HG03196 (cell line): ENCODE results near the gene MUC5B.
"Not testable (repeated sequence)": the region's sequence is repeated elsewhere in the genome, so short reads cannot be mapped to it uniquely, and the experiment has no call there.

ENCODE experiments used
- ATAC-seq: cut with Tn5 transposase; IDR thresholded peaks from one replicate; pipeline ENCODE4 v1.9.1; 2021; ENCODE audit not compliant: unreplicated experiment

Gene MUC5B

DNA sequence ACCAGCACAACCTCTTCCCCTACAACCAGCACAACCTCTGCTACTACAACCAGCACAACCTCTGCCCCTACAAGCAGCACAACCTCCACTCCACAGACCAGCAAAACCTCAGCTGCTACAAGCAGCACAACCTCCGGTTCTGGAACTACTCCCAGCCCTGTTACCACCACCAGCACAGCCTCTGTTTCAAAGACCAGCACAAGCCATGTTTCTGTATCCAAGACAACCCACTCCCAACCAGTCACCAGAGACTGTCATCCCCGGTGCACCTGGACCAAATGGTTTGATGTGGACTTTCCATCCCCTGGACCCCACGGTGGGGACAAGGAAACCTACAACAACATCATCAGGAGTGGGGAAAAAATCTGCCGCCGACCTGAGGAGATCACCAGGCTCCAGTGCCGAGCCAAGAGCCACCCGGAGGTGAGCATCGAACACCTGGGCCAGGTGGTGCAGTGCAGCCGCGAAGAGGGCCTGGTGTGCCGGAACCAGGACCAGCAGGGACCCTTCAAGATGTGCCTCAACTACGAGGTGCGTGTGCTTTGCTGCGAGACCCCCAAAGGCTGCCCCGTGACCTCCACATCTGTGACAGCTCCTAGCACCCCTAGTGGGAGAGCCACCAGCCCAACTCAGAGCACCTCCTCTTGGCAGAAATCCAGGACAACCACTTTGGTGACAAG lies 34.3 kb upstream of the MUC5B start:
- not testable (repeated sequence) for ATAC-seq

DNA sequence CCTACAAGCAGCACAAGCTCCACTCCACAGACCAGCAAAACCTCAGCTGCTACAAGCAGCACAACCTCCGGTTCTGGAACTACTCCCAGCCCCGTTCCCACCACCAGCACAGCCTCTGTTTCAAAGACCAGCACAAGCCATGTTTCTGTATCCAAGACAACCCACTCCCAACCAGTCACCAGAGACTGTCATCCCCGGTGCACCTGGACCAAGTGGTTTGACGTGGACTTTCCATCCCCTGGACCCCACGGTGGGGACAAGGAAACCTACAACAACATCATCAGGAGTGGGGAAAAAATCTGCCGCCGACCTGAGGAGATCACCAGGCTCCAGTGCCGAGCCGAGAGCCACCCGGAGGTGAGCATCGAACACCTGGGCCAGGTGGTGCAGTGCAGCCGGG lies 33.0 kb upstream of the MUC5B start:
- not testable (repeated sequence) for ATAC-seq

- not testable (repeated sequence) for ATAC-seq
These were observed 30.9 kb upstream of the MUC5B start for GRCh38 chr11:1191786-1192470.

DNA sequence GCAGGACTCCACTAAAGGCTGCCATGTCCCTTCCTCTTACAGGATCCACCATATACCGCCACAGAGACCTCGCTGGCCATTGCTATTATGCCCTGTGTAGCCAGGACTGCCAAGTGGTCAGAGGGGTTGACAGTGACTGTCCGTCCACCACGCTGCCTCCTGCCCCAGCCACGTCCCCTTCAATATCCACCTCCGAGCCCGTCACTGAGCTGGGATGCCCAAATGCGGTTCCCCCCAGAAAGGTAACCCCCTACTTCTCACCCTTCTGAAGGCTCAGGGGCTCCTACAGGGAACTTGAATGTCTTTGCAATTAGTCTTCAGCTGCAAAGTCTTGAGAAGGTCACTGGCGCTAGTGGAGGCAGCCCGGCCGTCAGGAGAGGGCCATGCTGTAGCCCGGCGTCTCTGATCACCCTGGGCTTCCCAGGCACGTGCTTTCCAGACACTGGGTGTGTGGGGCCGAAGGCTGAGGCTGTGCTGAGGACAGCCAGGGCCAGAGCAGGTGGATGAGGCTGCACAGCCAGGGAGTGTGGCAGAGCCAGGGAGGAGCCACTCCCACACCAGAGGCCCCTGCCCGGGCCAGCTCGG lies 30.0 kb upstream of the MUC5B start:
- no peak for ATAC-seq

DNA sequence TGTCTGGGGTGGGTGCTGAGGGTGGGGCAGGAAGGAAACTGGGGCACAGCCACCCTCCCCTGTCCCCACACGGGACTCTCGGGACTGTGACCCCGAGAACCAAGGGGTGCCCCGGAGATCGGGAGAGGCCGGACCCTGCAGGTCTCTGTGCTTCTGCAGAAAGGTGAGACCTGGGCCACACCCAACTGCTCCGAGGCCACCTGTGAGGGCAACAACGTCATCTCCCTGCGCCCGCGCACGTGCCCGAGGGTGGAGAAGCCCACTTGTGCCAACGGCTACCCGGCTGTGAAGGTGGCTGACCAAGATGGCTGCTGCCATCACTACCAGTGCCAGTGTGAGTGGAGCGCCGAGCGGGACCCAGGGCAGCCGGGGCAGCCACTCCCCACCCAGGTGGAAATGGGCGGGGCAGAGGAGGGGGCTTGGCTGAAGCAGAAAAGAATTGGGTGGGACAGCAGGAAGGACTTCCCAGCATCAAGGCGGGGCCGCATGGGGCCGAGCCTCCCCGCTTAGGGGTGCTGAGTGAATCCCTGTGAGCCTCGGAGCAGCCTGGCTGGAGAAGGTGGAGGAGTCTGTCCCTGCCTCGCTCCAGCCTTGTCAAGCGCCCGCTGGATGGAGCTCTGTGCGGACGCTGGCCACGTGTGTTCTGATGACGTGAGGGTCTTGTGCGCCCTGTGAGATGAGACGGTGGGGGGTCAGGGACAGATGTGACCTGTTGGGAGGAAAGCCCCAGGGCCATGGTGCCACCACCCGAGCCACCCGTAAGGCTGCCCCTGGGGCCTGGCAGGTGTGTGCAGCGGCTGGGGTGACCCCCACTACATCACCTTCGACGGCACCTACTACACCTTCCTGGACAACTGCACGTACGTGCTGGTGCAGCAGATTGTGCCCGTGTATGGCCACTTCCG lies 29.3 kb upstream of the MUC5B start:
- ATAC-seq, result no peak

GRCh38 chr11:1194231-1194976 lies 28.5 kb upstream of the MUC5B start:
- no peak for ATAC-seq

DNA sequence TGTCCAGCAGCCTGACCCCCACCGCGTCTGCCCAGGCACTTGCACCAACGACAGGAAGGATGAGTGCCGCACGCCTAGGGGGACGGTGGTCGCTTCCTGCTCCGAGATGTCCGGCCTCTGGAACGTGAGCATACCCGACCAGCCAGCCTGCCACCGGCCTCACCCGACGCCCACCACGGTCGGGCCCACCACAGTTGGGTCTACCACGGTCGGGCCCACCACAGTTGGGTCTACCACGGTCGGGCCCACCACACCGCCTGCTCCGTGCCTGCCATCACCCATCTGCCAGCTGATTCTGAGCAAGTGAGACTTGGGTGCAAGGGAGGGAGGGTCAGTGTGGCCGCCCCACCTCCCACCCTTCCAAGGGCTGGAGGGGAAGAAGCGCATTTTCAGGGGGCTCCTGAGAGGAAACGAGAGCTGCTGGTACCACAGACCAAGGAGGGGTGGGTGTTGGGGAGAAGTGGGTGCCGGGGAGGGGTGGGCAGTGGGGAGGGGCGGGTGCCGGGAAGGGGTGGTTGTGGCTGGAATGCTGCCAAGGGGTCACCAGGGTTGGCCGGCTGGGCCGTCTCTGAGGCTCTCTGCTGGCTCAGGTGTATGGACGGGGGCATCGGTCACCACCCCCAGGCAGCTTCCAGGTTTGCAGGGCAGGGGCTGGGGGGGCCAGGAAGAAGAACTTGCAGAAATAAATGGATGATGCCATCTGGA lies 27.7 kb upstream of the MUC5B start:
- no peak for ATAC-seq

DNA sequence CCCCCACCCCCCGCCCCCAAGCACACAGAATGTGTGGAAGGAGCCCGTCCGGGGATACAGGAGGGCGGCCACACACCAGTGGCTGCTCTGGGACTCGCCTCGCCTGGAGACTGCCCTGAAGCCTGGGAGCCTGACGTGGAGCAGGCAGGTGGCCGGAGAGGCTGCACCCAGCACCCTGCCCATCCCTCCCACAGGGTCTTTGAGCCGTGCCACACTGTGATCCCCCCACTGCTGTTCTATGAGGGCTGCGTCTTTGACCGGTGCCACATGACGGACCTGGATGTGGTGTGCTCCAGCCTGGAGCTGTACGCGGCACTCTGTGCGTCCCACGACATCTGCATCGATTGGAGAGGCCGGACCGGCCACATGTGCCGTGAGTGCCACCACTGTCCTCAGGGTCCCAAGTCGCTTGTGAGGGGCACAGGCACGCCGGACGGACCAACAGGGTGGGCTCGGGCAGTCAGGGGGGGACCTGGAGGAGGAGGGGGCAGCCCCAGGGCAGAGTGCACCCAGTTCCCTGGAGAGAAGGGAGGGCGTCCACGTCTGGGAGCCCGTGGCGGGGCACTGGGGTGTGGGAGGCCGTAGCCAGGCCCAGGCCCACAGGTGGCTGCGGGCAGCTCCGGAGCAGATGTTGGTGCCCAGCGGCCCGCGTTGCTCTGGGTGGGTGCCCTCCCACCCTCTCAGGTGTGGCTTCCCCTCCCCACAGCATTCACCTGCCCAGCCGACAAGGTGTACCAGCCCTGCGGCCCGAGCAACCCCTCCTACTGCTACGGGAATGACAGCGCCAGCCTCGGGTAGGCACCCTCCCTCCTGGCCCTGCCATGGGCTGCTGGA lies 27.0 kb upstream of the MUC5B start:
- ATAC-seq, result no peak

GRCh38 chr11:1196516-1197391 lies 26.1 kb upstream of the MUC5B start:
- no peak for ATAC-seq

GRCh38 chr11:1197431-1197885 lies 25.4 kb upstream of the MUC5B start:
- ATAC-seq, result no peak

GRCh38 chr11:1197886-1198560 lies 24.8 kb upstream of the MUC5B start:
- ATAC-seq, result no peak

DNA sequence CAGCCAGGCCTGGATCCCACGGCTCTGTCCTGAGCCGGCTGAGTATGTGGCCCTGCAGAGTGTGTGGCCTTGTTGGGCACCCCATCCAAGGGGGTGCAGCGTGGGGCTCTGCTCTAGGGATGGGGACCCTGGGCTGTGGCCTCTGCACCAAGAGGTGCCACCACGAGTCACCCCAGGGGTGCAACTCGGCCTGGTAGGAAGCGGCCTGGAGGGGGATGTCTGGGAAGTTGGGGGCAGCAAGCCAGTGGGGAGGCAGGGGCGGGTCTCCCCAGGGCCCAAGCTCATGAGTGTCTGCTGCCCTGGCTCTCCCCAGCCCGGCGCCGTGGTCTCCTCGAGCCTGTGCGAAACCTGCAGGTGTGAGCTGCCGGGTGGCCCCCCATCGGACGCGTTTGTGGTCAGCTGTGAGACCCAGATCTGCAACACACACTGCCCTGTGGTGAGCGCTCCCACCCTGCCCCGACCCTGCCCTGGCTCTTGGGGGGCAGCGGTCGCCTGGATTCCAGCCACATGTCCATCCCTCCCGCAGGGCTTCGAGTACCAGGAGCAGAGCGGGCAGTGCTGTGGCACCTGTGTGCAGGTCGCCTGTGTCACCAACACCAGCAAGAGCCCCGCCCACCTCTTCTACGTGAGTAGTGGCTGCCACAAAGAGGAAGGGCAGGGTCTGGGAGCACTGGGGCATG lies 24.2 kb upstream of the MUC5B start:
- ATAC-seq, result no peak

DNA sequence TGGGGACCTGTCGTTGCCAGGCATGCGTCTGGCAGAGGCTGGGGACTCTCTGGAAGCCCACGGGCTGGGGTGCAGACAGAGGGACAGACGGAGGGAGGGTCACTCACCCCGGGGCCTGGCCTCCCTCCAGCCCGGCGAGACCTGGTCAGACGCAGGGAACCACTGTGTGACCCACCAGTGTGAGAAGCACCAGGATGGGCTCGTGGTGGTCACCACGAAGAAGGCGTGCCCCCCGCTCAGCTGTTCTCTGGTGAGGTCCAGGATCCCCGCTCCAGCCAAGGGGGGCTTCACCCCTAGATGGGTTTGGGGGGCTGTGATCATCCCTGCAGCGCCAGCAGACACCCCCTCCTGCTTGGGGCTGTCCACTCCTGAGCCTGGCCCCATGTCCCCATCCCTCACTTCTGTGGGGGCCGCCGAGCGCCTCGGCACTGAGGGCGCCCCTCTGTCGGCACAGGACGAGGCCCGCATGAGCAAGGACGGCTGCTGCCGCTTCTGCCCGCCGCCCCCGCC lies 23.6 kb upstream of the MUC5B start:
- ATAC-seq, result no peak

DNA sequence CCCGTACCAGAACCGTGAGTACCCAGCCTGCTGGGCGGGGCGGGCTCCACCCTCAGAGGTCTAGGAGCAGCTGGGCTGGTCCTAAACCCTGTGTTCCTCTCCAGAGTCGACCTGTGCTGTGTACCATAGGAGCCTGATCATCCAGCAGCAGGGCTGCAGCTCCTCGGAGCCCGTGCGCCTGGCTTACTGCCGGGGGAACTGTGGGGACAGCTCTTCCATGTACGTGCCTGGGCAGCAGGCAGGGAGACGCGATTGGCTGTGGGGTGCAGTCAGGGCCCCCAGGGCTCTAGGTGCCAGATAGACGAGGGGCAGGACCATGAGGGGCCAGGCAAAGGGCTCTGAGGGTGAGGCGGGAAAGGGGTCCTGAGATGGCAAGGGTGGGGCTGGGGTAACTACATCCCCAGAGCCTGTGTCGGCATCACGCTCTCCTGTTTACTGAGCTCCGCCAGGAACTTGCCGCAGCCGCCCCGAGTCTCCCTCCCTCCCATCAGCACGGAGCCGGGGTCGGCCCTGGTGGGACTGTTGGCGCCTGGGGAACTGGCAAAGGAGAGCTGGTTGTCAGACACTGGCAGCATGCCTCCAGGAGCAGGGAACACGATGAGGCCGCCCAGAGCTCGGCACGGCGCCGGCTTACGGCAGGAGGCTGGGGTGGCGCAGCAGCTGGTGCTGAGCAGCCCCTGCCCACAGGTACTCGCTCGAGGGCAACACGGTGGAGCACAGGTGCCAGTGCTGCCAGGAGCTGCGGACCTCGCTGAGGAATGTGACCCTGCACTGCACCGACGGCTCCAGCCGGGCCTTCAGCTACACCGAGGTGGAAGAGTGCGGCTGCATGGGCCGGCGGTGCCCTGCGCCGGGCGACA lies 22.9 kb upstream of the MUC5B start:
- no peak for ATAC-seq

DNA sequence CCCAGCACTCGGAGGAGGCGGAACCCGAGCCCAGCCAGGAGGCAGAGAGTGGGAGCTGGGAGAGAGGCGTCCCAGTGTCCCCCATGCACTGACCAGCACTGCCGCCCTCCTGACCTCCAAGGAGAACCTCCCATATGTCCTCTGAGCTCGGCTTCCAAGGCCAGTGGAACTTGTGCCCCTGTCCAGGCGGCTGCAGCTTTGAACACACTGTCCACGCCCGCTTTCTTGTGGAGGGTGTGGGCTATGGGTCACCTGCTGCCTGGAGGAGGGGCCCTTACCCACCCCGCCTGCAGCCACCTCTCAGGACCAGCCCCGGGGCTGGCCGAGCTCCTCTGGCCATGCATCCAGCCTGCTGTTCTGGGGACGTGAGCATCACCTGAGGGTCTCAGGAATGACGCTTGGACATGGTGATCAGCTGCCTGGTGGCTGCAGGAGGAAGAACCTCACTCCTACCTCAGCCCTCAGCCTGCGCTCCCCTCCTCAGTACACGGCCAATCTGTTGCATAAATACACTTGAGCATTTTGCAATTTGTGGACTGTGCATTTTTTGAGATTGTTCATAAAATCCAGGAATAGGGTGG lies 22.2 kb upstream of the MUC5B start:
- no peak for ATAC-seq
